GM21723 (cell line): ENCODE measurements around the gene RPLP2.

ENCODE experiments used
- ATAC-seq: cut with Tn5 transposase; IDR thresholded peaks from one replicate; pipeline ENCODE4 v1.9.1; 2021; ENCODE audit warnings: mild to moderate bottlenecking, moderate library complexity; ENCODE audit not compliant: unreplicated experiment

RPLP2 gene

GRCh38 chr11:773425-773824 is 36.3 kb upstream of the RPLP2 start:
- ATAC-seq = no peak

GRCh38 chr11:773830-774229 is 35.9 kb upstream of the RPLP2 start:
- ATAC-seq = no peak

DNA sequence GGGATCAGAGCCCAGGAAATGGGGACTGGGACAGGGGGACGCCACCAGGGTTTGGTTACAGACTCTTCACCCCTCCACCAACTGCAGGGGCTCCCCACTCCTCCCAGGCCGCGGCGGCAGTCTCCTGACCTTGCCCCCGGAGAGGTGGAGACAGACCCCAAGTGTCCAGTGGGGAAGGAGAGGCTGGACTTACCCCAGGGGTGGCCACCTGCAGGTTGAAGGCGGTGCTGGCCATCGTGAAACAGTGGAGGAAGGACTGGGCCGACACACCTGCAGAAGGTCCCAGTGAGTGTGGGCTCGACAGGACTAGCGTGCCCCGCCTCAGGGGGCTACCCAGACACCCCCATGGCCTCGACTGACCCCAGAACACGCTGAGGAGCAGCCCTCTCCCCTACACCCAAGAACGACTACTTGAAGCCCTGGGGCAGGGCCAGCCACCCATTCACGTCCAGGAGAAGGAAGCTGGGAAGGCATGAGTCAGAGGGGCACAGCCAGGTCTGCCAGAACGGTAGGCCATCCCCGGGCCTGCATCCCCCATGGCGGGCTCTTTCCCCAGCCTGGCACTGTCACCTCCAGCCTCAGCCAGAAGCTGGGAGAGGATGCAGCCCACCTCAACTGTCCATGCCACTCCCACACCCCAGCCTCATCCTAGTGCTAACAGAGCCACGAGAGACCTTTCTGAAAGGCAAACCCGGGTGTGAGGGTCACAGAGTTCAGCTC is 34.7 kb upstream of the RPLP2 start:
- ATAC-seq = no peak

DNA sequence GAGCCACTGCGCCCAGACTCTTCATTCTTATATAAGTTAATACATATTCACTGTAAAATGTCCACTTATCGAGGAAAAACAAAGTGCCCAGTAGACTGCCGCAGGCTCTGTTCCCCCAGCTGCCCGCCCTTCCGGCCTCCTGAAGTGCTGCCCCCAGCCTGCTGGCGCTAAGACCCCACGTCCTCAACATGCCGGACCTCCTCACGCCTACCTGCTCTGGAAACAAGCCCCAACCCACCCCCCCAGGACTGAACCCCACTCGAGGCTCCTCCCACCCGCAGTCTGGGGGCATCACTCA is 33.6 kb upstream of the RPLP2 start:
- ATAC-seq = no peak

DNA sequence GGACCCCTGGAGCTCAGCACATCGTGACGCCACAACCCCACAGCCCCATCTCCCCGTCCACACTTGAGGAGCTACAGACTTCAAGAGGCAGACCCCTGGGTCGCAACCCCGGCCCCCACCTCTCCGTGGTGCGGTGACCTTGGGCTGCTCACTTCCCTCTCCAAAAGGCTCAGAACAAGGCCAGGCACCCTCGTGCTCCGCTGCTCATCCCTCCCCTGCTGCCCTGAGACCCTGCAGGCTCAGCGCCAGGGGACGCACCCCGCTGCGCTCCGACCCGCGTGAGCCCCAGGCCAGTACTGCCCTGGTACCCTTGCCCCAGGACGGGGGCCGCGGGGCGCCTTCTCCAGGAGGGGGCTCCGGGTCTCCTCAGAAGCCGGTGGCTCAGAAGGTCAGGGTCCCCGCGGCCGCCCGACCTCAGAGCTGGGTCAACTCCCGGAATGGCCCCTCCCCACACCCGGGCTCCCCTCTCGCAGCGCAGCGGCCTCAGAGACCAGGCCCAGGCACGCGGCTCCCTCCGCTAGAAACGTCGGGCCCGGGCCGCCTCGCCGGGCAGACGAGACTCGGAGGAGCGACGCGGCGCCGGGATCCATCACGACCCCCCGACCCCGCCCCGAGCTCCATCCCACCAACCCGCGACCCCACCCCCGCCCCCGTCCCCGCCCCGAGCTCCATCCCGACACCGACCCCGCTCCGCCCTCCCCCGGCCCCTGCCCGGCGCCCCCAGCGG is 33.0 kb upstream of the RPLP2 start:
- peak; percentile 26 for ATAC-seq

- ATAC-seq = peak; percentile 58
Observed at GRCh38 chr11:777288-778255, 32.2 kb upstream of the RPLP2 start, which contains the start of gene GATD1. Gene GATD1, minus strand, starts transcription at chr11:777487. Its CDS starts 25 bp downstream, at chr11:777462.

- ATAC-seq = no peak
Observed at GRCh38 chr11:778976-779954, 30.5 kb upstream of the RPLP2 start.

- no peak for ATAC-seq
Observed at GRCh38 chr11:779955-780532, 29.7 kb upstream of the RPLP2 start.

GRCh38 chr11:782264-783174 is 27.2 kb upstream of the RPLP2 start:
- no peak for ATAC-seq

DNA sequence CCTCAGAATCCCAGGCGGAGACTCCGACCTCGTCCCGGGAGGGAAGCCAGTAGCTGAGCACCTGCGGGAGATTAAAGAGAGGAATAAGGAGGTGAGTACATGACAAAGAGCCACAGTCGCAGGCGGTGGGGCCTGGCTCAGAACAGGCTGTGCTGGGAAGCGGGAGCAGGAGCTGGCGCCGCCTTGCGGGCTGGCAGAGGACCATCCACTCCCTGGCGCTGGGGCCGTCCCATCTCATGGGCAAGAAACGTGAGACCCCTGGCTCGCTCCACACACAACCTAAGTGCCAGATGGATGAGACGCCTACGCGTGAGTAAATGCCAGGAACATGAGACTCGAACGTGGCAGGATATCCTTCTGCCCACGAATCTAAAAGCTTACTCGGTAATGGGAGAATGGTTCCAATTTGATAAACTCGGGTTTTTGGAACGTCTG is 26.2 kb upstream of the RPLP2 start:
- no peak for ATAC-seq

- ATAC-seq = no peak
Observed at GRCh38 chr11:786235-787083, 23.3 kb upstream of the RPLP2 start.

DNA sequence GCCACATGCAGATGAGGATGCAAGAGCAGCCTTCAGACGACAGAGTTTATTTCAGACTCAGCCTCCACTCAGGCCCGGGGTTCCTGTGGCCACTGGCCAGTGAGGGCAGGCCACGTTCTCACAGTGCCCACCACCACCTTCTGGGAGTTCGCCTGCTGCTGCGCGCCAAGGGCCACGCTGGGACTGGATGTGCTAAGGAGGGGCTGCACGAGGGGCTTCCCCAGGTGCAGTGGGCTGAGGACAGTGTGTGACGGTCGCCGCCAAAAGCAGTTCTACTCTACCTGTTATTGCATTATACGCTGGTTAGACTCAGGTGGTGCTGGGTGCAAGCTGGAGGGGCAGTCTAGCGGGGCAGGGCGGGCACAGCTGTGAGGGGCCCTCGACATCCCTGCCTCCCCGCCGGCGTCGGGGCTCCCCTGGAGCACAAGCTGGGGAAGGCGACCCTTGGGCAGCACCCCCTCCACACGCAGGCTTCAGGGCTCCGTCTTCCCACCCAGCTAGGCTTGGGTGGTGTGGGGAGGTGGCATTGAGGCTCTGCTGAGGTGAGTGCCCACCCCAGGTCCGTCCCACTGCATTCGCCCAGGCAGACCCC is 22.6 kb upstream of the RPLP2 start:
- ATAC-seq = no peak

GRCh38 chr11:788009-788640 is 21.6 kb upstream of the RPLP2 start:
- ATAC-seq = no peak

DNA sequence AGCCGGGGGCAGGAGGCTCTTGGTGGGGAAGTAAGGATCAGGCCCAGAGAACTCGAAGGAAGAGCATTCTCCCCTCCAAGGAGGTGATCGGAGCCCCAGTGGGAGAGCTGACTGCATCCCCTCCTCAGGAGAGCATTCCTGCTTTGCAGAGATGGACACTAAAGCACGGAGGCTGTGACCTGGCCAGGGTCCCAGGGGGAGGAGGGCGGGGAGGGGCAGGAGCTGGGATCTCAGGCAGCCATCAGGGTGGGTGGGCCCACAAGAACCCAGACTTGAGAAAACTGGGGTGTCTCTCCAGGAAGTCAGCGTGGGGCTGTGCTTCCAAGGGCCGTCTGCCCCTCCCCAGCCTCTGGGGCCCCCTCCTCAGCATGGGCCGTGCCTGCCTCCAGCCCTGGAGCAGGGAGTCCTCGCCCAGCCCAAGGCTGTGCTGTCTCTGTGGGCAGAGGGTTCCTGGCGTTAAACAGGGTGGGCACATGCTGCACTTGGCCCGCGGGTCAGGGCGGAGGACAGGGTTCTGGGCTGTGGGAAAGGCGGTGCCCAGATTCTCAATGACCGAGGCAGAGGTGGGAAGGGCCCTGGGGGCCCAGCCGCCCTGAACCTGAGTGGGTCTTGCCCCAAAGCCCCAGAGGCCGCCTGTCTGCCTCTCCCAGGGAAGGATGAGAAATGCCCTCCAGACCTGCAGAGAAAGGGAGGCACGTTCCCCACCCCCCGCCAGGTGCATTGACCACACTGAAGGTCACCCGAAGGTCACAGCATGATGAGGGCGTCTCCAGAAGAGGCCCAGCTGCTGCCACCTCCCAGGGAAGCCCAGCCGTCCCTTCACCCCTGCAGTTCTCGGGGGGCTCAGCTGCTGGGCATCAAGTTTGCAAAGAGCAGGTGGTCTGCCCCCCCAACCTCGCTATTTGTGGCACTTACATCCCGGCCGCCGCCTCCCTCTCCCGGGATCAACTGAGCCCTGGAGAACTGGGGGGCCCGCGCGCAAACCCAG is 20.5 kb upstream of the RPLP2 start:
- no peak for ATAC-seq

DNA sequence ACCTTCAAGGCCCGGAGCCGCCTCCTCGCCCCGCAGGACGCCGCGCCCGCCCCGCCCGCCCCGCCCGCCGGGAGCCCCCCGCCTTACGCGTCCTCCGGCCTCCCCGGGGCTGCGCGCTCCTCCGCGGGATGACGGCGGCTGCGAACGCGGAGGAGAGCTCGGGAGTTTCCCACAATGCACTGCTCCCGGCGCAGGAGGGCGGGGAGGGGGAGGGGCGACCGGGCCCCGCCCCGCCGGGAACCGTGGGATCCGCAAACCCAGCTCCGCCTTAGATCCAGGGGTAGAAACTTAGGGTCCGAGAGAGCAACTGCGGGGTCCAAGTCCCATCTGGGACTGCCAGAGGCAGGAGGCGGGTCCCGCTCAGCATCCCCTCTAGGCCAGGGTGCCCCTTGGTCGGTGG is 19.8 kb upstream of the RPLP2 start, which contains the start of gene CEND1:
Gene CEND1 (minus strand): TSS at position 148 of the 400 bp plus-strand sequence. CDS start 1,514 bp downstream, outside the sequence.
- ATAC-seq = no peak
